K562 (cell line): Measurements from ENCODE around the gene CRELD2. TPM values are rescaled to one million over a fixed set of nuclear protein-coding genes. Genes with fewer than 3 reads are reported as not detected.

ENCODE experiments used
- ARNT ChIP-seq, 2 experiments: fragments of 450-650 bp; IDR thresholded peaks; 2 replicates each; pipeline ENCODE4 v1.6.1; 2016; ENCODE audit warnings: mild to moderate bottlenecking in 1 of 2
- ATF1 ChIP-seq, 2 experiments: fragments of 450-650 bp in 1 of 2; IDR thresholded peaks; 2 replicates each; pipeline ENCODE4 v1.6.1; 2016; ENCODE audit warnings: missing compliant biosample characterization in 1 of 2, missing genetic modification characterization in 1 of 2
- BDP1 ChIP-seq: IDR thresholded peaks from 3 replicates; pipeline ENCODE4 v1.6.1; 2011; ENCODE audit not compliant: insufficient read length, insufficient read depth
- CBX2 ChIP-seq: fragments of 200-600 bp; sonication (generic); IDR thresholded peaks from one replicate; pipeline ENCODE4 v1.6.1; 2012; ENCODE audit warnings: mild to moderate bottlenecking, low read length, inconsistent platforms; ENCODE audit not compliant: insufficient read depth, poor library complexity, severe bottlenecking
- DPF2 ChIP-seq: fragments of 450-650 bp; IDR thresholded peaks from 2 replicates; pipeline ENCODE4 v1.6.1; 2016
- ELK3 ChIP-seq: fragments of 450-650 bp; formaldehyde crosslinking; IDR thresholded peaks from 2 replicates; pipeline ENCODE4 v1.4.0; 2020; ENCODE audit warnings: mild to moderate bottlenecking
- ESRRB ChIP-seq: fragments of 250-450 bp; sonication (Bioruptor Pico); IDR thresholded peaks from 2 replicates; pipeline ENCODE4 v1.5.0; 2020; ENCODE audit warnings: mild to moderate bottlenecking, moderate library complexity, borderline replicate concordance
- FOS ChIP-seq: IDR thresholded peaks from 3 replicates; pipeline ENCODE4 v1.6.1; 2011; ENCODE audit not compliant: insufficient read length; ENCODE audit errors: extremely low read depth
- KDM1A ChIP-seq, 2 experiments: fragments of 450-650 bp; IDR thresholded peaks; 2 replicates each; pipeline ENCODE4 v1.6.1; 2016; ENCODE audit warnings: mild to moderate bottlenecking in 2 of 2
- MAZ ChIP-seq, 2 experiments: fragments of 450-650 bp in 1 of 2; sonication (generic) in 1 of 2; formaldehyde crosslinking; IDR thresholded peaks in 1 of 2; conservative IDR thresholded peaks in 1 of 2; 2 replicates each; pipeline versions ENCODE4 v1.4.0 to v1.5.0; 2020; ENCODE audit warnings: mild to moderate bottlenecking in 1 of 2, missing genetic modification reagents in 1 of 2
- NCOR1 ChIP-seq: fragments of 450-650 bp; IDR thresholded peaks from 2 replicates; pipeline ENCODE4 v1.6.1; 2016; ENCODE audit warnings: mild to moderate bottlenecking, moderate library complexity
- RBBP5 ChIP-seq: fragments of 200-600 bp; sonication (generic); IDR thresholded peaks from 2 replicates; pipeline ENCODE4 v1.6.1; 2012; ENCODE audit warnings: borderline replicate concordance, mild to moderate bottlenecking, low read length, control low read depth, inconsistent platforms; ENCODE audit not compliant: insufficient read depth, poor library complexity, severe bottlenecking
- SAP30 ChIP-seq: fragments of 200-600 bp; sonication (generic); IDR thresholded peaks from 2 replicates; pipeline ENCODE4 v1.6.1; 2012; ENCODE audit warnings: borderline replicate concordance, low read depth, mild to moderate bottlenecking, moderate library complexity, low read length, control low read depth, inconsistent platforms; ENCODE audit not compliant: insufficient read depth, poor library complexity, severe bottlenecking
- SP1 ChIP-seq: sonication (generic); formaldehyde crosslinking; IDR thresholded peaks from 2 replicates; pipeline ENCODE4 v1.8.1; 2022; ENCODE audit warnings: mild to moderate bottlenecking, missing genetic modification reagents
- SUPT5H ChIP-seq: fragments of 450-650 bp; IDR thresholded peaks from 2 replicates; pipeline ENCODE4 v1.6.1; 2016
- TEAD2 ChIP-seq: fragments of 450-650 bp; IDR thresholded peaks from 2 replicates; pipeline ENCODE4 v1.6.1; 2016; ENCODE audit warnings: missing genetic modification characterization, control low read depth, missing compliant biosample characterization
- XRCC3 ChIP-seq: fragments of 450-650 bp; IDR thresholded peaks from 2 replicates; pipeline ENCODE4 v1.6.1; 2017; ENCODE audit warnings: mild to moderate bottlenecking, moderate library complexity
- ZNF316 ChIP-seq: fragments of 450-650 bp; IDR thresholded peaks from 2 replicates; pipeline ENCODE4 v1.6.1; 2016
- ZNF408 ChIP-seq: fragments of 250-450 bp; sonication (Bioruptor Pico); IDR thresholded peaks from 2 replicates; pipeline ENCODE4 v1.4.0; 2020; ENCODE audit warnings: low read depth, mild to moderate bottlenecking, moderate library complexity
- polyA plus RNA-seq, 8 experiments: library from polyadenylated mRNA; depleted of rRNA in 4 of 8; stranded (reverse) in 5 of 8; unstranded in 3 of 8; fragments of >200 nt; fragmentation: Nextera tagmentation in 2 of 8; fragmentation: Illumina TruSeq in 1 of 8; extraction: Ambion mirVana in 2 of 8; extraction: Trizol in 1 of 8; gene quantifications; 2 replicates each; pipeline versions ENCODE4 v1.2.1 to v1.2.3, GENCODE V29; 2011 to 2014; ENCODE audit warnings: inconsistent platforms in 1 of 8, missing spikeins in 1 of 8
- total RNA-seq, 7 experiments: library from RNA; depleted of rRNA in 6 of 7; stranded (reverse); fragments of >200 nt in 6 of 7; fragmentation: Illumina TruSeq in 2 of 7; extraction: Trizol in 2 of 7; gene quantifications; 2 replicates each; pipeline versions ENCODE4 v1.2.1 to v1.2.3, GENCODE V29; 2011 to 2021; ENCODE audit warnings: low replicate concordance in 1 of 7
- TF ChIP-seq, protein P1 (sequence below): sonication (generic); formaldehyde crosslinking; IDR thresholded peaks from 2 replicates; pipeline ENCODE4 v1.8.1; 2023; ENCODE audit warnings: mild to moderate bottlenecking, missing genetic modification reagents
- TF ChIP-seq, protein P2 (sequence below): fragments of 450-650 bp; formaldehyde crosslinking; IDR thresholded peaks from 2 replicates; pipeline ENCODE4 v1.4.0; 2020; ENCODE audit warnings: mild to moderate bottlenecking, moderate library complexity
- TF ChIP-seq, protein P3 (sequence below): fragments of 200-800 bp; sonication (Bioruptor generic); IDR thresholded peaks from 2 replicates; pipeline ENCODE4 v1.6.1; 2017; ENCODE audit warnings: missing genetic modification characterization, missing compliant biosample characterization

Gene CRELD2
- total and polyA plus RNA-seq, 9 of the 15 experiments (the other 6 are each of a cell fraction or from before 2014, with no cell fraction given): 0.96 to 25.3 (median 8.8) TPM

- TF ChIP-seq FOS (no peak), SAP30 (no peak), BDP1 (no peak), ARNT (IDR thresholded peaks at IDR 0.05) (no peak), RBBP5 (no peak), ESRRB (CRISPR knock-in tag) (no peak), ELK3 (CRISPR knock-in tag) (no peak), ZNF316 (no peak), DPF2 (0 out of 2 replicates have a peak, but pooled peaks have one; percentile 26), ZNF408 (CRISPR knock-in tag) (no peak), KDM1A (IDR thresholded peaks at IDR 0.05) (no peak), MAZ (CRISPR knock-in tag; conservative IDR thresholded peaks at IDR 0.05 in 1 of 2, IDR thresholded peaks at IDR 0.05 in 1 of 2) (peak; percentile 8 to 34; a peak in 1 of 4 replicates), ATF1 (CRISPR knock-in tag; IDR thresholded peaks at IDR 0.05) (no peak), ATF1 (tag; IDR thresholded peaks at IDR 0.05) (0 out of 2 replicates have a peak, but pooled peaks have one; percentile 35), SUPT5H (no peak), XRCC3 (no peak), CBX2 (no peak), NCOR1 (peak; percentile 59), SP1 (no peak), TEAD2 (tag) (no peak)
- TF ChIP-seq, protein P1, sequence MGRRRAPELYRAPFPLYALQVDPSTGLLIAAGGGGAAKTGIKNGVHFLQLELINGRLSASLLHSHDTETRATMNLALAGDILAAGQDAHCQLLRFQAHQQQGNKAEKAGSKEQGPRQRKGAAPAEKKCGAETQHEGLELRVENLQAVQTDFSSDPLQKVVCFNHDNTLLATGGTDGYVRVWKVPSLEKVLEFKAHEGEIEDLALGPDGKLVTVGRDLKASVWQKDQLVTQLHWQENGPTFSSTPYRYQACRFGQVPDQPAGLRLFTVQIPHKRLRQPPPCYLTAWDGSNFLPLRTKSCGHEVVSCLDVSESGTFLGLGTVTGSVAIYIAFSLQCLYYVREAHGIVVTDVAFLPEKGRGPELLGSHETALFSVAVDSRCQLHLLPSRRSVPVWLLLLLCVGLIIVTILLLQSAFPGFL (CRISPR knock-in tag): no peak
- TF ChIP-seq, protein P2, sequence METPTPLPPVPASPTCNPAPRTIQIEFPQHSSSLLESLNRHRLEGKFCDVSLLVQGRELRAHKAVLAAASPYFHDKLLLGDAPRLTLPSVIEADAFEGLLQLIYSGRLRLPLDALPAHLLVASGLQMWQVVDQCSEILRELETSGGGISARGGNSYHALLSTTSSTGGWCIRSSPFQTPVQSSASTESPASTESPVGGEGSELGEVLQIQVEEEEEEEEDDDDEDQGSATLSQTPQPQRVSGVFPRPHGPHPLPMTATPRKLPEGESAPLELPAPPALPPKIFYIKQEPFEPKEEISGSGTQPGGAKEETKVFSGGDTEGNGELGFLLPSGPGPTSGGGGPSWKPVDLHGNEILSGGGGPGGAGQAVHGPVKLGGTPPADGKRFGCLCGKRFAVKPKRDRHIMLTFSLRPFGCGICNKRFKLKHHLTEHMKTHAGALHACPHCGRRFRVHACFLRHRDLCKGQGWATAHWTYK (CRISPR knock-in tag): no peak
- TF ChIP-seq, protein P3, sequence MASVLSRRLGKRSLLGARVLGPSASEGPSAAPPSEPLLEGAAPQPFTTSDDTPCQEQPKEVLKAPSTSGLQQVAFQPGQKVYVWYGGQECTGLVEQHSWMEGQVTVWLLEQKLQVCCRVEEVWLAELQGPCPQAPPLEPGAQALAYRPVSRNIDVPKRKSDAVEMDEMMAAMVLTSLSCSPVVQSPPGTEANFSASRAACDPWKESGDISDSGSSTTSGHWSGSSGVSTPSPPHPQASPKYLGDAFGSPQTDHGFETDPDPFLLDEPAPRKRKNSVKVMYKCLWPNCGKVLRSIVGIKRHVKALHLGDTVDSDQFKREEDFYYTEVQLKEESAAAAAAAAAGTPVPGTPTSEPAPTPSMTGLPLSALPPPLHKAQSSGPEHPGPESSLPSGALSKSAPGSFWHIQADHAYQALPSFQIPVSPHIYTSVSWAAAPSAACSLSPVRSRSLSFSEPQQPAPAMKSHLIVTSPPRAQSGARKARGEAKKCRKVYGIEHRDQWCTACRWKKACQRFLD (CRISPR knock-in tag): 0 out of 2 replicates have a peak, but pooled peaks have one; percentile 52
Measured at GRCh38 chr22:49962012-49962750, 43.7 kb downstream of the CRELD2 start (continued).
